Measurements from ENCODE around the gene AP5Z1.

- TF ChIP-seq, protein P1, sequence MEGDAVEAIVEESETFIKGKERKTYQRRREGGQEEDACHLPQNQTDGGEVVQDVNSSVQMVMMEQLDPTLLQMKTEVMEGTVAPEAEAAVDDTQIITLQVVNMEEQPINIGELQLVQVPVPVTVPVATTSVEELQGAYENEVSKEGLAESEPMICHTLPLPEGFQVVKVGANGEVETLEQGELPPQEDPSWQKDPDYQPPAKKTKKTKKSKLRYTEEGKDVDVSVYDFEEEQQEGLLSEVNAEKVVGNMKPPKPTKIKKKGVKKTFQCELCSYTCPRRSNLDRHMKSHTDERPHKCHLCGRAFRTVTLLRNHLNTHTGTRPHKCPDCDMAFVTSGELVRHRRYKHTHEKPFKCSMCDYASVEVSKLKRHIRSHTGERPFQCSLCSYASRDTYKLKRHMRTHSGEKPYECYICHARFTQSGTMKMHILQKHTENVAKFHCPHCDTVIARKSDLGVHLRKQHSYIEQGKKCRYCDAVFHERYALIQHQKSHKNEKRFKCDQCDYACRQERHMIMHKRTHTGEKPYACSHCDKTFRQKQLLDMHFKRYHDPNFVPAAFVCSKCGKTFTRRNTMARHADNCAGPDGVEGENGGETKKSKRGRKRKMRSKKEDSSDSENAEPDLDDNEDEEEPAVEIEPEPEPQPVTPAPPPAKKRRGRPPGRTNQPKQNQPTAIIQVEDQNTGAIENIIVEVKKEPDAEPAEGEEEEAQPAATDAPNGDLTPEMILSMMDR (IDR thresholded peaks at IDR 0.05): no peak
- no peak for TF ChIP-seq POLR2A (IDR thresholded peaks at IDR 0.05)
These were observed 42.8 kb downstream of the AP5Z1 start for GRCh38 chr7:4818000-4818794.

All from body of pancreas (tissue), 4 donors.